Activated naive CD4-positive, alpha-beta T cell treated with anti-CD3 and anti-CD28 coated beads for 36 hours (primary cell): ENCODE data around the gene GOLIM4. TPM values are rescaled to one million over a fixed set of nuclear protein-coding genes. Genes with fewer than 3 reads are reported as not detected.
A peak's percentile ranks its signal among the peaks of the same experiment; 100 is the strongest.
"Not testable (repeated sequence)": the region's sequence is repeated elsewhere in the genome, so short reads cannot be mapped to it uniquely, and the experiment has no call there.

ENCODE experiments used
- CTCF ChIA-PET: fragments of 350-600 bp; sonication (Branson Sonifier 250); formaldehyde crosslinking; loops from one replicate; lab custom pipeline; 2021; ENCODE audit warnings: antibody characterized with exemption; lab: Charles Lee
- DNase-seq: peaks from one replicate; pipeline ENCODE4 v3.0.0-alpha.2; 2020
- H3K27ac Mint-ChIP-seq: one replicate; pipeline ENCODE4 v1.8.0; 2021; ENCODE audit warnings: mild to moderate bottlenecking, mixed read lengths
- H3K27me3 Mint-ChIP-seq: one replicate; pipeline ENCODE4 v1.8.0; 2021; ENCODE audit warnings: low read depth, mixed read lengths
- H3K36me3 Mint-ChIP-seq: one replicate; pipeline ENCODE4 v1.8.0; 2021; ENCODE audit warnings: low read depth, mixed read lengths
- H3K4me1 Mint-ChIP-seq: one replicate; pipeline ENCODE4 v1.8.0; 2021; ENCODE audit warnings: low read depth, mixed read lengths
- H3K4me3 Mint-ChIP-seq: one replicate; pipeline ENCODE4 v1.8.0; 2021; ENCODE audit warnings: mild to moderate bottlenecking, moderate library complexity, mixed read lengths
- H3K9me3 Mint-ChIP-seq: one replicate; pipeline ENCODE4 v1.8.0; 2021; ENCODE audit warnings: mixed read lengths
- intact Hi-C: fragments of 100-400 bp; cut with micrococcal nuclease; formaldehyde crosslinking; loops from one replicate; pipeline ENCODE4 v1.15.1; 2023
- total RNA-seq, 2 experiments: library from RNA; stranded (reverse); gene quantifications; one replicate each; pipeline ENCODE4 v1.2.3, GENCODE V29; 2021

Gene GOLIM4
- total RNA-seq, result under 1 TPM; 0.67 to 0.98 TPM

GRCh38 chr3:168095611-168096209, at the start of gene GOLIM4:
Gene GOLIM4, minus strand, starts transcription at chr3:168095924. Its CDS starts 639 bp downstream, at chr3:168095285.
- H3K9me3 Mint-ChIP-seq, result no peaks in the 10 kb centered on the region
- H3K4me3 Mint-ChIP-seq, result peak within 1 kb of the TSS; percentile 80
- CTCF ChIA-PET, result interaction anchor here (0.5 kb wide), 1 partner anchor 834 kb away, joined by 3 read pairs; no protein-coding TSS in a partner anchor
- peak; percentile 55 for DNase-seq
- H3K27me3 Mint-ChIP-seq, result peaks cover 48% of the 10 kb centered on the region
- no peak within 1 kb of the TSS for H3K27ac Mint-ChIP-seq
- peaks cover 7% of the 10 kb centered on the region for H3K4me1 Mint-ChIP-seq
- intact Hi-C loops, result loop anchor here (1.0 to 5.0 kb wide), 3 partner anchors 48 to 358 kb away; partner anchors contain the start of gene SERPINI1
- H3K36me3 Mint-ChIP-seq, result no peaks in the 10 kb centered on the region

GRCh38 chr3:168141405-168141998, 45.8 kb upstream of the GOLIM4 start:
- Mint-ChIP-seq H3K27ac (no peak overlapping the region), H3K4me3 (no peak overlapping the region), H3K4me1 (no peaks in the 10 kb centered on the region), H3K9me3 (no peaks in the 10 kb centered on the region), H3K27me3 (no peaks in the 10 kb centered on the region), H3K36me3 (no peaks in the 10 kb centered on the region)
- DNase-seq, result no peak
- CTCF ChIA-PET, result no interaction called here
- intact Hi-C loops, result no loop called here

- H3K27me3 Mint-ChIP-seq, result no peaks in the 10 kb centered on the region
- intact Hi-C loops, result no loop called here
- no peak overlapping the region for H3K27ac Mint-ChIP-seq
- H3K4me1 Mint-ChIP-seq, result no peaks in the 10 kb centered on the region
- CTCF ChIA-PET, result interaction anchor here (1.0 kb wide), 1 partner anchor 93 kb away, joined by 4 read pairs; no protein-coding TSS in a partner anchor
- H3K36me3 Mint-ChIP-seq, result no peaks in the 10 kb centered on the region
- H3K4me3 Mint-ChIP-seq, result no peak overlapping the region
- H3K9me3 Mint-ChIP-seq, result no peaks in the 10 kb centered on the region
- no peak for DNase-seq
Measured at GRCh38 chr3:168139947-168140346, 44.2 kb upstream of the GOLIM4 start.

- CTCF ChIA-PET, result interaction anchor here (0.7 to 1.2 kb wide), 3 partner anchors 27 to 727 kb away, joined by 3 read pairs; no protein-coding TSS in a partner anchor
- Mint-ChIP-seq H3K4me3 (no peak overlapping the region), H3K4me1 (no peaks in the 10 kb centered on the region), H3K27me3 (no peaks in the 10 kb centered on the region), H3K36me3 (no peaks in the 10 kb centered on the region), H3K9me3 (no peaks in the 10 kb centered on the region), H3K27ac (no peak overlapping the region)
- intact Hi-C loops, result no loop called here
- DNase-seq, result no peak
Measured at GRCh38 chr3:168138421-168138820, 42.7 kb upstream of the GOLIM4 start.

- DNase-seq, result no peak
- Mint-ChIP-seq H3K4me3 (no peak overlapping the region), H3K27me3 (no peaks in the 10 kb centered on the region), H3K4me1 (no peaks in the 10 kb centered on the region), H3K9me3 (no peaks in the 10 kb centered on the region), H3K27ac (no peak overlapping the region), H3K36me3 (no peaks in the 10 kb centered on the region)
- intact Hi-C loops, result no loop called here
- CTCF ChIA-PET, result no interaction called here
Measured at GRCh38 chr3:168134931-168135330, 39.2 kb upstream of the GOLIM4 start.

GRCh38 chr3:168130250-168130649, 34.5 kb upstream of the GOLIM4 start:
- H3K4me3 Mint-ChIP-seq, intact Hi-C loops, CTCF ChIA-PET: not testable (repeated sequence)

GRCh38 chr3:168128463-168128862, 32.7 kb upstream of the GOLIM4 start:
- intact Hi-C loops, H3K4me3 Mint-ChIP-seq, H3K27ac Mint-ChIP-seq, H3K36me3 Mint-ChIP-seq, DNase-seq, H3K4me1 Mint-ChIP-seq, H3K27me3 Mint-ChIP-seq, H3K9me3 Mint-ChIP-seq: not testable (repeated sequence)
- CTCF ChIA-PET, result interaction anchor here (0.5 kb wide), 1 partner anchor 30 kb away, joined by 3 read pairs; no protein-coding TSS in a partner anchor

More at GRCh38 chr3:168130250-168130649, 34.5 kb upstream of the GOLIM4 start:
- H3K36me3 Mint-ChIP-seq, DNase-seq, H3K4me1 Mint-ChIP-seq, H3K9me3 Mint-ChIP-seq, H3K27ac Mint-ChIP-seq, H3K27me3 Mint-ChIP-seq: not testable (repeated sequence)

- Mint-ChIP-seq H3K9me3 (peaks cover 4% of the 10 kb centered on the region), H3K27ac (no peak overlapping the region), H3K27me3 (peaks cover 2% of the 10 kb centered on the region), H3K4me3 (no peak overlapping the region), H3K4me1 (no peaks in the 10 kb centered on the region), H3K36me3 (no peaks in the 10 kb centered on the region)
- intact Hi-C loops, result no loop called here
- DNase-seq, result no peak
- CTCF ChIA-PET, result no interaction called here
Measured at GRCh38 chr3:168127466-168127865, 31.7 kb upstream of the GOLIM4 start.

GRCh38 chr3:168124791-168125190, 29.1 kb upstream of the GOLIM4 start:
- DNase-seq, result no peak
- intact Hi-C loops, result no loop called here
- CTCF ChIA-PET, result no interaction called here
- Mint-ChIP-seq H3K36me3 (no peaks in the 10 kb centered on the region), H3K27ac (no peak overlapping the region), H3K27me3 (peaks cover 2% of the 10 kb centered on the region), H3K4me3 (no peak overlapping the region), H3K9me3 (peaks cover 4% of the 10 kb centered on the region), H3K4me1 (no peaks in the 10 kb centered on the region)

GRCh38 chr3:168124291-168124690, 28.6 kb upstream of the GOLIM4 start:
- no peak for DNase-seq
- Mint-ChIP-seq H3K4me1 (no peaks in the 10 kb centered on the region), H3K4me3 (no peak overlapping the region), H3K9me3 (peaks cover 4% of the 10 kb centered on the region), H3K36me3 (no peaks in the 10 kb centered on the region), H3K27me3 (peaks cover 2% of the 10 kb centered on the region), H3K27ac (no peak overlapping the region)
- intact Hi-C loops, result no loop called here
- CTCF ChIA-PET, result no interaction called here

- no peak for DNase-seq
- CTCF ChIA-PET, result no interaction called here
- intact Hi-C loops, result no loop called here
- H3K36me3 Mint-ChIP-seq, result no peaks in the 10 kb centered on the region
- H3K27ac Mint-ChIP-seq, result no peak overlapping the region
- no peaks in the 10 kb centered on the region for H3K4me1 Mint-ChIP-seq
- H3K27me3 Mint-ChIP-seq, result peaks cover 2% of the 10 kb centered on the region
- peaks cover 4% of the 10 kb centered on the region for H3K9me3 Mint-ChIP-seq
- H3K4me3 Mint-ChIP-seq, result no peak overlapping the region
Measured at GRCh38 chr3:168123201-168124176, 27.8 kb upstream of the GOLIM4 start.
